Endothelial cell of umbilical vein (primary cell): ENCODE measurements around the gene SEMA5A.

Experiments
- CTCF ChIP-seq, 2 donors: IDR thresholded peaks; 1 replicate in 1 of 2; 2 replicates in 1 of 2; pipeline ENCODE4 v1.5.1; 2011; ENCODE audit warnings: low read length in 2 of 2, mild to moderate bottlenecking in 2 of 2, moderate library complexity in 2 of 2, control low read depth in 1 of 2, inconsistent platforms in 1 of 2, low read depth in 1 of 2; ENCODE audit not compliant: insufficient read depth in 1 of 2; ENCODE audit errors: extremely low read depth in 1 of 2
- EZH2 ChIP-seq: IDR thresholded peaks from 2 replicates; pipeline ENCODE4 v1.6.1; 2012; ENCODE audit warnings: borderline replicate concordance, low read depth, mild to moderate bottlenecking, moderate library complexity, low read length, inconsistent platforms; ENCODE audit not compliant: severe bottlenecking
- FOS ChIP-seq: IDR thresholded peaks from 2 replicates; pipeline ENCODE4 v1.6.1; 2011; ENCODE audit warnings: mild to moderate bottlenecking, low read length, moderate library complexity, borderline replicate concordance; ENCODE audit not compliant: insufficient read depth
- JUN ChIP-seq: IDR thresholded peaks from 2 replicates; pipeline ENCODE4 v1.6.1; 2011; ENCODE audit warnings: borderline replicate concordance, low read depth; ENCODE audit not compliant: insufficient read length, insufficient read depth
- MYC ChIP-seq: IDR thresholded peaks from one replicate; pipeline ENCODE4 v1.6.1; 2011; ENCODE audit warnings: mild to moderate bottlenecking, low read depth, low read length
- POLR2A ChIP-seq: IDR thresholded peaks from 2 replicates; pipeline ENCODE4 v1.6.1; 2012; ENCODE audit warnings: low read depth, mild to moderate bottlenecking, control low read depth, low read length
- POLR2AphosphoS5 ChIP-seq: IDR thresholded peaks from 2 replicates; pipeline ENCODE4 v1.6.1; 2012; ENCODE audit warnings: low read depth, mild to moderate bottlenecking, control low read depth, low read length, moderate library complexity; ENCODE audit not compliant: insufficient read depth
- TF ChIP-seq, protein P1 (sequence below): IDR thresholded peaks from 2 replicates; pipeline ENCODE4 v1.6.1; 2011; ENCODE audit not compliant: insufficient read depth, insufficient read length

DNA sequence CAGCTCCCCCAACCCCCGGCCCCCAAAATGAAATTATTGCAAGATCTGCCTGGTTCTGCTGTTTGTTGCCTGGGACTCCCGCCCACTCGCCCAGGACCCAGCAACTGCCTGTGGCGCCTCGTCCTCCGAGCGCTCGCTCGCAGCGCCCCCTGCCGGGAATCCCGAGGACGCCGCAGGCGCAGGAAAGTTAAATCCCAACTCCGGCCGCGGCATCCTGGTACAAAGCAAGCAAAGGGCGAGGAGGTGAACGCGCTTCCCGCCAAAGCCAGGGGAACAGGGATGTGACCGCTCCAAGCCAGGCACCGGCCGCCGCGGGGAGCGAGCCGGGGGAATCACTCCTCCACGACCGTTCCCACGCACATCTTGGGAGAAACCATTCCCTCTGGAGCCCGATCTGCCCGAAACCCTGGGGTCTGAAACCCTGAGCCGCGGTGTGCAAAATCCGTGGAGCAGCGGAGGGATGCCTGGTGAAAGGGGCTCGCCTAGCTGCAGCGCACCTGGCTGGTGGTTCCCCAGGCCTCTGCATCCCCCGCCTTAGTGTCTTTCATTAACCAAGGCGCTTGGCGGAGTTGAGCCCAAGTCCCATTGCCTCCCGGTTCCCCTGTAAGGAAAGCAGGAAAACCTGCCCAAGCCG is 1.3 kb downstream of the SEMA5A start:
- TF ChIP-seq, protein P1, sequence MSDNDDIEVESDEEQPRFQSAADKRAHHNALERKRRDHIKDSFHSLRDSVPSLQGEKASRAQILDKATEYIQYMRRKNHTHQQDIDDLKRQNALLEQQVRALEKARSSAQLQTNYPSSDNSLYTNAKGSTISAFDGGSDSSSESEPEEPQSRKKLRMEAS, result no peak
- TF ChIP-seq EZH2, result peak; percentile 54
- peak; percentile 89 to 91 for TF ChIP-seq CTCF (IDR thresholded peaks at IDR 0.05; ENCODE audit: extremely low read depth in 1 of 2, insufficient read depth in 1 of 2, low read depth in 1 of 2, low read length in 2 of 2)
- no peak for TF ChIP-seq POLR2A
- no peak for TF ChIP-seq POLR2AphosphoS5
- no peak for TF ChIP-seq MYC
- no peak for TF ChIP-seq JUN
- TF ChIP-seq FOS, result no peak
